ENCODE measurements around the gene HTR1B. TPM values are rescaled to one million over a fixed set of nuclear protein-coding genes. Genes with fewer than 3 reads are reported as not detected.

The HTR1B gene
- total RNA-seq, 4 donors from 2014 or later: 0.13 TPM; not detected in 3

DNA sequence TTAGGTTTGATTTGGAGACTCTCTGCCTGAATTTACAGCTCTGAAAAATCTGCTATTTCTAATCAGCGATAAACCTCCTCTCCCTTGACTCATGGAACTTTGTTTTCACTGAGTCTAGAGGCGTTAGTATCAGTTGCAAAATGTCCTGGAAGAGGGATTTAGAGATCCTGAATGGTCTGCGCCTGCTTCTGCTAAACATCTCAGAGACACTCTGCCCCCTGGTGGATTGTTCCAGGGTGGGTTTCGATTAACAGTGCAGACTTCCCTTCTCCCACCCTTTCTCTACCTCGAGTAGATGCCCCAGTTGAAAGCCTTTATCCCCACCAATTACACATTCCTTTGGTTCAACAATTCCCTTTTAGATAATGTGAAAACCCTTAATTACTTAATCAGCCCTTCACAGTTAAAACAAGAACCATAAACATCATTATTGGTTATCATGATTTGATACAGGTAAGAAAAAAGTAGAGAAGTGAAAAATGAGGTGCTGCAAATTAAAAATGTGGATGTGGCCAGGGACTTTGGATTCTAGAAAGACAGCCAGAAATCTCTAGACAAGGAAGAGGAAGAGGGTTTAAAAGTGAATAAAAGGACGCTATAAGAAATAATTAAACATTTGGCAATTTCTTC lies 5.5 kb downstream of the HTR1B start:
- TF ChIP-seq POLR2A (IDR thresholded peaks at IDR 0.05) (no peak), CTCF (IDR thresholded peaks at IDR 0.05) (peak; percentile 14 to 71 (median 51))
- intact Hi-C loops (cut with DNase I): no loop called here
- peak; percentile 60 to 70 for DNase-seq
- peaks cover 3% of the 10 kb centered on the region for H3K27me3 ChIP-seq
- no peaks in the 10 kb centered on the region for H3K36me3 ChIP-seq
- WGBS, 2 donors: 18 to 19% methylated on average over 6 of the region's 6 CpGs
- H3K4me1 ChIP-seq: no peaks in the 10 kb centered on the region
- H3K4me3 ChIP-seq (replicated peaks in 1 of 3): no peak overlapping the region
- no peak overlapping the region for H3K27ac ChIP-seq
- H3K9me3 ChIP-seq: no peaks in the 10 kb centered on the region

DNA sequence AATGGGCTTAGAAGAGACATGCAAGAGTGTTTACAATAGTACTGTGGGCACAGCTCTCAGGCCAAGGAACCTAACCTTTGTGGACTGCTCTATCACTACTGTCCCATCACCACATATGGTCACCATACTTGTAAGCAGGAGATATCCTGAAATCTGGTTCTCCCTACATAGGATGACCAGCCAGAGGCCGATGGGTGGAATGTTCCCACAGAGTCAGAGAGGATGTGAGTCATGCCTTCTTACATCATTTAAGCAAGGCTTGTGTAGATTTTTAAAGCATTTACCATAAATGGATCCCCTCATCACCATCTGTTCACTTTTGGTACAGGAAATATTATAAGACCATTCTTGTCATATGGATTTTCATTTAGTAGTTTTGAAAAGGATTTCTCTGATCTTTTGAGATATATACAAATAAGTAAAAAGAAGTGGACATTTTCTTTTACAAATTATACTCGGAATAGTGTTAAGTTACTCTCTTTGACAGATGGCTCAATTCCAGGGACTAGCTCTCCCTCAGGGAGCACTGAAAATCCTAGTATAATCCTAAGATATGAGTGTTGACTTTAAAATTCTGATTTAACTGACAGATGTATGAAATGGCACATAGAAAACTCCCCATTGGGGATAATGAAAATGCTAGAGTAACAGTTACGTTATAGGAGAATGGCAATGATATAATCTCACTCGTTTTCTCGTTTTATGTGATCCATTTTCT lies 6.6 kb downstream of the HTR1B start:
- 74% methylated on average over 5 of the region's 5 CpGs for WGBS, 2 donors
- Histone ChIP-seq H3K27me3 (no peaks in the 10 kb centered on the region), H3K36me3 (no peaks in the 10 kb centered on the region), H3K4me1 (no peaks in the 10 kb centered on the region), H3K27ac (no peak overlapping the region), H3K9me3 (no peaks in the 10 kb centered on the region), H3K4me3 (replicated peaks in 1 of 3) (no peak overlapping the region)
- intact Hi-C loops (cut with DNase I): no loop called here
- no peak for TF ChIP-seq CTCF (IDR thresholded peaks at IDR 0.05)
- TF ChIP-seq POLR2A (IDR thresholded peaks at IDR 0.05): no peak
- no peak for DNase-seq

DNA sequence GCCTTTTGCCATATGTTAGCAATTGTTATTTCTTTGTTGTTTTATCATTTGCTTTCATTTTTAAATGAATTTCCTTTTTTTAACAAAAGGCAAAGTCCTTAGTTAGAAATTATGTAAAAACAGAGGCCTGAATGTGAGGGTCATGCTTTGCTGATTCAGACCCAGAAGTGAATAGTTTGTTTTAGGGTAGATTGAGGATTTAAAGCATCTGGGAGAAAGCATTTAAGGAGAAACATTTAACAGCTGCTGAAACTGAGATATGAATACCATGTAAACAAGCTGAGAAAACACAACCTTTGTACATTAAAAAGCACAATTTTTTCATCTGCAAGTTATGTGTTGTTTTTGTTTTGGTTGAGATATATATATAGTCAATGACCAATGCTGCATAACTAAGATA lies 8.0 kb downstream of the HTR1B start:
- H3K27ac ChIP-seq: no peak overlapping the region
- H3K4me3 ChIP-seq (replicated peaks in 1 of 3): no peak overlapping the region
- no peaks in the 10 kb centered on the region for H3K27me3 ChIP-seq
- no peak for TF ChIP-seq CTCF (IDR thresholded peaks at IDR 0.05)
- H3K36me3 ChIP-seq: no peaks in the 10 kb centered on the region
- intact Hi-C loops (cut with DNase I): no loop called here
- DNase-seq: no peak
- H3K9me3 ChIP-seq: no peaks in the 10 kb centered on the region
- H3K4me1 ChIP-seq: no peaks in the 10 kb centered on the region

- no peak for TF ChIP-seq POLR2A (IDR thresholded peaks at IDR 0.05)
- Histone ChIP-seq H3K4me3 (replicated peaks in 1 of 3) (no peak overlapping the region), H3K4me1 (no peaks in the 10 kb centered on the region), H3K27ac (no peak overlapping the region), H3K27me3 (no peaks in the 10 kb centered on the region), H3K9me3 (no peaks in the 10 kb centered on the region), H3K36me3 (no peaks in the 10 kb centered on the region)
- no peak for DNase-seq
- intact Hi-C loops (cut with DNase I): no loop called here
- WGBS, 2 donors: 82 to 87% methylated on average over 2 of the region's 2 CpGs
These were observed 8.9 kb downstream of the HTR1B start for GRCh38 chr6:77454386-77454785.

DNA sequence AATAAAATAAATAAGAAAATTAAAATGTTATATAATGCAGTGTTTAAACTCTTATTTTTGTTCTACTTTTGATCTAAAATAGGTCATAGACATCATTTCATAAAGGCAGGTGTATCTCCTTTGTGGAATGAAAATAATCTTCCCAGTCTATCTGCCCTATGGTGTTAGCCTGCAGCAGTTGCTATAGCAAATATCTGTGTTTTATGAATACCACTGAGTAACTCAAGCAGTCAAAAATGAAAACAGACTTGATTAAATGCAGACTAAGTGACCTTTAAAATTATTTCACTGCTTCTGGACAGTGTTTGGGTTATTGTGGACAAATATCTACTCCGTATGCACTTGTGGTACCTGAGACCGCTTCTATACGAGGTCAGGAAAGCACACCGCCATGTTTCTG lies 11.8 kb downstream of the HTR1B start:
- no peak for DNase-seq
- H3K27ac ChIP-seq: no peak overlapping the region
- 89 to 94% methylated on average over 4 of the region's 4 CpGs for WGBS, 2 donors
- H3K27me3 ChIP-seq: no peaks in the 10 kb centered on the region
- no peak for TF ChIP-seq CTCF (IDR thresholded peaks at IDR 0.05)
- TF ChIP-seq POLR2A (IDR thresholded peaks at IDR 0.05): no peak
- H3K4me1 ChIP-seq: no peaks in the 10 kb centered on the region
- no peak overlapping the region for H3K4me3 ChIP-seq (replicated peaks in 1 of 3)
- intact Hi-C loops (cut with DNase I): no loop called here
- no peaks in the 10 kb centered on the region for H3K36me3 ChIP-seq
- H3K9me3 ChIP-seq: no peaks in the 10 kb centered on the region
